Measurements from ENCODE around the gene HOMER3.

The HOMER3 gene

DNA sequence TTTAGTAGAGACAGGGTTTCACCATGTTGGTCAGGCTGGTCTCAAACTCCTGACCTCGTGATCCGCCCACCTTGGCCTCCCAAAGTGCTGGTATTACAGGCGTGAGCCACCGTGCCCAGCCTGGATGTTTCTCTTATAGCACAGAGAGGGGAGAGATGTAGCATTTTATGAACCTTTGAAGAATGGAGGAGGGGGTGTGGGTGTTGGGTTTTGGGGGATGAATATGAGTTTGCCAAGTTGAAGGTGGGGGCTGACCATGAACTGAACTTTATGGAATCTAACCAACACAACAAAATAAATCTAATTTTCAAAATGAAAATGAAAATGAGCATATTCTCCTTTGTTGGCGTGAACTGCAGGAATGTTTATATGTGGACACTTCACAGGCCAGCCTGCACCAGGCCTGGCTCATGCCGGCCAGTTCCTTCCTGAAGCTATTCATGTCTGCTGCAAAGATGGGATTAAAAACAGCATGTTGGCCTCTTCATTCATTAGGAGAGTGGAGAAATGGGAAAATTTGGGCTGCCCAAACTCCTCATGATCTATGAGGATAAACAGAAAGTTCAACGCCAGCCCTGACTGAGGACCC, 39.5 kb upstream of the HOMER3 start:
- TF ChIP-seq, protein P1, sequence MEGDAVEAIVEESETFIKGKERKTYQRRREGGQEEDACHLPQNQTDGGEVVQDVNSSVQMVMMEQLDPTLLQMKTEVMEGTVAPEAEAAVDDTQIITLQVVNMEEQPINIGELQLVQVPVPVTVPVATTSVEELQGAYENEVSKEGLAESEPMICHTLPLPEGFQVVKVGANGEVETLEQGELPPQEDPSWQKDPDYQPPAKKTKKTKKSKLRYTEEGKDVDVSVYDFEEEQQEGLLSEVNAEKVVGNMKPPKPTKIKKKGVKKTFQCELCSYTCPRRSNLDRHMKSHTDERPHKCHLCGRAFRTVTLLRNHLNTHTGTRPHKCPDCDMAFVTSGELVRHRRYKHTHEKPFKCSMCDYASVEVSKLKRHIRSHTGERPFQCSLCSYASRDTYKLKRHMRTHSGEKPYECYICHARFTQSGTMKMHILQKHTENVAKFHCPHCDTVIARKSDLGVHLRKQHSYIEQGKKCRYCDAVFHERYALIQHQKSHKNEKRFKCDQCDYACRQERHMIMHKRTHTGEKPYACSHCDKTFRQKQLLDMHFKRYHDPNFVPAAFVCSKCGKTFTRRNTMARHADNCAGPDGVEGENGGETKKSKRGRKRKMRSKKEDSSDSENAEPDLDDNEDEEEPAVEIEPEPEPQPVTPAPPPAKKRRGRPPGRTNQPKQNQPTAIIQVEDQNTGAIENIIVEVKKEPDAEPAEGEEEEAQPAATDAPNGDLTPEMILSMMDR (IDR thresholded peaks at IDR 0.05): no peak

DNA sequence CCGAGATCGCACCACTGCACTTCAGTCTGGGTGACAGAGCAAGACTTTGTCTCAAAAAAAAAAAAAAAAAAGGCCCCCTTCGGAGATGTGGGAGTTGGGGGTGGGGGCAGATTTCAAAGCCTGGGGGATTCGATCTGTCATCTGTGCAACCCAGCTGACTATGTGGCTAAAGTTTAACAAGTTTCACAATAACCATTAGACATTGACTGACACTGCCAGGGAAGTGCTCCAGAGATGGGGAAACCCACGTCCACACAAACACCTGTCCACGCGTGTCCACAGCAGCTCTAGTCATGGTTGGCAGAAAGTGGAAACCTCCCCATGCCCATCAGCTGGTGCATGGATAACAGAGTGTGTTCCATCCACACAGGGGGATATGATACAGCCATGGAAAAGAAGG, 37.6 kb upstream of the HOMER3 start:
- TF ChIP-seq, protein P1 (IDR thresholded peaks at IDR 0.05): no peak

DNA sequence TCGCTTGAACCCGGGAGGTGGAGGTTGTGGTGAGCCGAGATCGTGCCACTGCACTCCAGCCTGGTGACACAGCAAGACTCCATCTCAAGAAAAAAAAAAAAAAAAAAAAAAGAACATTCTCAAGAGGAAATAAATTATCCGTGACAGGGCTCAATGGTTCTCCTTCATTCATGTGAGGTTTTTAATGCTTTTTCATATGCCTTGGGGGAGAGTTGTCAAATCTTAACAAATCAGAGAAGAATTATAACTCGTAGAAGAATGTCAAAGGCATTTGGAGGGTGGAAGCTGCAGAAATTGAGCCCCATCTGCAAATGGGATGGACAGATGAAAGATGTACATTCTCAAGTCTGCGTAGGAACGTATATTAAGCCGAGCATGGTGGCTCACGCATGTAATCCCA, 34.9 kb upstream of the HOMER3 start:
- TF ChIP-seq, protein P1 (IDR thresholded peaks at IDR 0.05): no peak

DNA sequence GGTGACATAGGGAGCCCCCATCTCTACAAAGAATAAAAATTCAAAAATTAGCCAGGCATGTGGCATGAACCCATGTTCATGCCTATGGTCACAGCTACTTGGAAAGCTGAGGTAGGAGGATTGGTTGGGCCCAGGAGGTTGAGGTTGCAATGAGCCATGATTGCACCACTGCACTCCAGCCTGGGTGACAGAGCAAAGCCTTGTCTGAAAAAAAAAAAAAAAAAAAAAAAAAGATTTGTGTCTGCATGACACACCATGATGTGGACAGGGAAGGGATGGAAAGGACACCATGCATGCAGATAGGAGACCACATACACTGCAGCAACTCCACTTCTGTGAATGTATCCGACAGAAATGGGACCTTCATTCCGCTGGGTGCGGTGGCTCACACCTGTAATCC, 34.0 kb upstream of the HOMER3 start:
- TF ChIP-seq, protein P1 (IDR thresholded peaks at IDR 0.05): no peak

DNA sequence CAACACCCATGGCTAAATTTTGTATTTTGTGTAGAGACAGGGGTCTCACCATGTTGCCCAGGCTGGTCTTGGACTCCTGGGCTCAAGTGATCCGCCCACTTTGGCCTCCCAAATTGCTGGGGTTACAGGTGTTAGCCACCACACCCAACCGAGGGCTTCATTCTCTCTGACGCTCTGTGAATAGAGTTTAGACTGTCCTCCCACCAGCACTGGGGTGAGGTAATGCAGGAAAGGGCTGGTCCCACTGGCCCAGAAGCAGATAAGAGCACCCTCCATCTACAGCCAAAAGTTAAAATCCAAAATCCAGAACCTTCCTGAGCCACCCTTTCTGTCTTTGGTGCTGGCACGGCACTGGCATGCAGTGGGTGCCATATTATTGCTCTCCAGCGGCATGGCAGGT, 31.8 kb upstream of the HOMER3 start:
- TF ChIP-seq, protein P1 (IDR thresholded peaks at IDR 0.05): no peak

DNA sequence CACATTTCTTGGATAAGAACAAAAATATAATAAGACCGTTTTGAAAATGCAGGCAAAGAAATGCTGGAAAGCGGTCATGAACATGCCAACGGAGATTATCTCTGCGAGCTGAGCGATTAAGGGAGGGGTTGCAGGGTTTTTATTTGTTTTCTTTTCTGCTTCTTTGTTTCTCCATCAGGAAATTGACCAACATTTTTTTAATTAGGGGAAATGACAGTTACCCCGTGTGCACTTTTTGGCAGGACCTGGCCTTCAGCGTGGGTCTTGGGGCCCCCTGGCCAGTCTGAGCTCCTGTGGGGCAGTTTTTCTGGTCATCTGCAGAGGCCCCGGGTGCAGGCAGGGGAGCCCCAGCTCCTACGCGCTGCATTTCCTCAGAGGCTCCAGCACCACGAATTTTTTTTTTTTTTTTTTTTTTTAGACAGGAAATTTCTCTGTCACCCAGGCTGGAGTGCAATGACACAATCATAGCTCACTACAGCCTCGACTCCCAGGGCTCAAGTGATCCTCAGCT, 31.3 kb upstream of the HOMER3 start:
- TF ChIP-seq, protein P1 (IDR thresholded peaks at IDR 0.05): no peak

DNA sequence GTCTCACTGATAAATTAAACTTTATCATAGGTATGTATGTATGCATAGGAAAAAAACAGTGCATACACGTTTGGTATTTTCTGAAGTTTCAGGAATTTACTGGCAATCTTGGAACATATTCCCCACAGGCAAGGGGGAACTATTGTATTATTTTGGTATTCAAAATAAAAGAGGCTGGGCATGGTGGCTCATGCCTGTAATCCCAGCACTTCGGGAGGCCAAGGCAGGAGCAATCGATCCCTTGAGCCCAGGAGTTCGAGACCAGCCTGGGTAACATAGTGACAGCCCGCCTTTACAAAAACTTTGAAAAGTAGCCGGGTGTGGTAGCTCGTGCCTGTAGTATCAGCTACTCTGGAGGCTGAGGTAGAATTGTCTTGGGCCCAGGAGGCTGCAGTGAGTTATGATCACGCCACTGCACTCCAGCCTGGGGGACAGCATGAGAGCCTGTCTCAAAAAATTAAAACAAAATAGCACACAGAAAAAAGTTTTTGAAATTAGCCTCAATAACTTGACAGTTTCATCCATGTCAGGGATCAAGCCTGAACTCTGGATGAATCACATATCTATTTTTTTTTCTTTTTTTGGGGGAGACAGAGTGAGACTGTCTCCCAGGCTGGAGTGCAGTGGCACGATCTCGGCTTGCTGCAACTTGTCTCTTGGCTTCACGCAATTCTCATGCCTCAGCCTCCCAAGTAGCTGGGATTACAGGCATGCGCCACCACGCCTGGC, 29.1 kb upstream of the HOMER3 start:
- TF ChIP-seq, protein P1 (IDR thresholded peaks at IDR 0.05): no peak

Data from LNCAP (cell line).